Neutrophil (primary cell): ENCODE results near the gene GAREM2.

Source experiments
- H3K27ac ChIP-seq: fragments of 200-600 bp; sonication (generic); 2 replicates; pipeline ENCODE4 v1.5.1; 2016; ENCODE audit warnings: mild to moderate bottlenecking, moderate library complexity
- H3K27me3 ChIP-seq: fragments of 200-600 bp; sonication (generic); 2 replicates; pipeline ENCODE4 v1.6.0; 2016; ENCODE audit warnings: mild to moderate bottlenecking
- H3K36me3 ChIP-seq: fragments of 200-600 bp; sonication (generic); 2 replicates; pipeline ENCODE4 v1.5.1; 2017
- H3K4me1 ChIP-seq, 2 experiments: fragments of 200-600 bp in 1 of 2; sonication (generic) in 1 of 2; 1 replicate in 1 of 2; 2 replicates in 1 of 2; pipeline versions ENCODE4 v1.5.1 to v1.6.1; 2013 to 2016; ENCODE audit warnings: low read depth in 1 of 2, low read length in 1 of 2, mild to moderate bottlenecking in 1 of 2, moderate library complexity in 1 of 2; ENCODE audit not compliant: control insufficient read depth in 1 of 2, insufficient read depth in 1 of 2
- H3K4me3 ChIP-seq, 2 experiments: fragments of 200-600 bp in 1 of 2; sonication (generic) in 1 of 2; 1 replicate in 1 of 2; 2 replicates in 1 of 2; pipeline ENCODE4 v1.5.1; 2013 to 2016; ENCODE audit warnings: low read depth in 1 of 2, low read length in 1 of 2, mild to moderate bottlenecking in 1 of 2, moderate library complexity in 1 of 2
- H3K9me3 ChIP-seq: fragments of 200-600 bp; sonication (generic); 2 replicates; pipeline ENCODE4 v1.5.1; 2016
- TF ChIP-seq, protein P1 (sequence below): fragments of 200-600 bp; sonication (generic); IDR thresholded peaks from 2 replicates; pipeline ENCODE4 v1.5.1; 2016; ENCODE audit warnings: antibody characterized with exemption

Gene GAREM2

GRCh38 chr2:26235089-26235488 is 62.2 kb downstream of the GAREM2 start:
- TF ChIP-seq, protein P1, sequence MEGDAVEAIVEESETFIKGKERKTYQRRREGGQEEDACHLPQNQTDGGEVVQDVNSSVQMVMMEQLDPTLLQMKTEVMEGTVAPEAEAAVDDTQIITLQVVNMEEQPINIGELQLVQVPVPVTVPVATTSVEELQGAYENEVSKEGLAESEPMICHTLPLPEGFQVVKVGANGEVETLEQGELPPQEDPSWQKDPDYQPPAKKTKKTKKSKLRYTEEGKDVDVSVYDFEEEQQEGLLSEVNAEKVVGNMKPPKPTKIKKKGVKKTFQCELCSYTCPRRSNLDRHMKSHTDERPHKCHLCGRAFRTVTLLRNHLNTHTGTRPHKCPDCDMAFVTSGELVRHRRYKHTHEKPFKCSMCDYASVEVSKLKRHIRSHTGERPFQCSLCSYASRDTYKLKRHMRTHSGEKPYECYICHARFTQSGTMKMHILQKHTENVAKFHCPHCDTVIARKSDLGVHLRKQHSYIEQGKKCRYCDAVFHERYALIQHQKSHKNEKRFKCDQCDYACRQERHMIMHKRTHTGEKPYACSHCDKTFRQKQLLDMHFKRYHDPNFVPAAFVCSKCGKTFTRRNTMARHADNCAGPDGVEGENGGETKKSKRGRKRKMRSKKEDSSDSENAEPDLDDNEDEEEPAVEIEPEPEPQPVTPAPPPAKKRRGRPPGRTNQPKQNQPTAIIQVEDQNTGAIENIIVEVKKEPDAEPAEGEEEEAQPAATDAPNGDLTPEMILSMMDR: no peak
- no peaks in the 10 kb centered on the region for H3K9me3 ChIP-seq
- no peak overlapping the region for H3K4me3 ChIP-seq
- H3K27ac ChIP-seq: no peak overlapping the region
- peaks cover 83% of the 10 kb centered on the region for H3K36me3 ChIP-seq
- H3K27me3 ChIP-seq: no peaks in the 10 kb centered on the region
- H3K4me1 ChIP-seq: peaks cover 5 to 12% of the 10 kb centered on the region in 2 experiments

GRCh38 chr2:26237868-26238267 is 65.0 kb downstream of the GAREM2 start:
- peaks cover 19 to 23% of the 10 kb centered on the region in 2 experiments for H3K4me1 ChIP-seq
- no peak overlapping the region for H3K27ac ChIP-seq
- peaks cover 55% of the 10 kb centered on the region for H3K36me3 ChIP-seq
- no peaks in the 10 kb centered on the region for H3K9me3 ChIP-seq
- TF ChIP-seq, protein P1: no peak
- H3K27me3 ChIP-seq: no peaks in the 10 kb centered on the region
- no peak overlapping the region for H3K4me3 ChIP-seq

DNA sequence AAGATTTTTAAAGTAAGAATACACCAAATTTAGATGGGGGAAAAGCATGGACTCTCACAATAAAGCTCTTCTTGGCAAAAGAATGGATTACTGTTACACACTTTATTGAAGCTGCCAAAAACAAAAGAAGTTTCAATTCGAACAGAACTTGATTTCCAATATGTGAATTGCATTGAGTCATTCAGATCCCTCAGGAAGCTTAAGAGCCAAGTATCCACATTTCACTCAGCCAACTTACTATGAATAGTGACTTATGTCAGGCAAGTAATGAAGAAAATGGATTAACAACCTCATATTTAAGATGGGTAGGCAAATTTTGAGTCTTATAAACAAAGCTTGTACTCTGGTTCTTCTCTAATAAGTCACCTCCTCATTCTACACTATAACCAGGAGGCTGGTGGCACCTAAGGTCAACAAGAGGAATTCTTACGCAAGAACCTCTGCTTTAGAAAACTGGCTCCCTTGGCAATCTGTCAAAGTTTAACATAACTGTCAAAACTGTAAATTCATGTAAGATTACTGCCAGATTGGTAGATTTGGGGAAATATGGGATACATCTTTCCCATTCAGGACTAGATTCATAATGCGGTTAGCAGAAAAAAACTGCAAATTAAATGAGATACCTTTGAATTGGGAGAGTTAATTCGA is 65.5 kb downstream of the GAREM2 start:
- peak overlapping the region; percentile 37 for H3K27ac ChIP-seq
- peaks cover 24 to 29% of the 10 kb centered on the region in 2 experiments for H3K4me1 ChIP-seq
- TF ChIP-seq, protein P1: no peak
- peaks cover 49% of the 10 kb centered on the region for H3K36me3 ChIP-seq
- H3K27me3 ChIP-seq: no peaks in the 10 kb centered on the region
- no peak overlapping the region for H3K4me3 ChIP-seq
- H3K9me3 ChIP-seq: no peaks in the 10 kb centered on the region
